ENCODE results near the gene RAB4B.

Gene RAB4B

GRCh38 chr19:40737102-40737644 lies 40.9 kb upstream of the RAB4B start:
- no peak for DNase-seq (ENCODE audit: extremely low spot score)
- POLR2A ChIA-PET: interaction anchor here (1.9 kb wide), 1 partner anchor 13 kb away, joined by 4 read pairs; the partner anchor contains the start of gene ACTMAP
- CTCF ChIA-PET: interaction anchor here (0.6 kb wide), 1 partner anchor 8 kb away, joined by 4 read pairs; no protein-coding TSS in a partner anchor
- TF ChIP-seq FOXM1 (IDR thresholded peaks at IDR 0.05; ENCODE audit: borderline replicate concordance): no peak
- TF ChIP-seq FOXA1 (IDR thresholded peaks at IDR 0.05): no peak
- TF ChIP-seq L3MBTL2 (conservative IDR thresholded peaks at IDR 0.05): no peak
- no peak for TF ChIP-seq NFRKB (IDR thresholded peaks at IDR 0.05)
- no peak for TF ChIP-seq FOXK2 (IDR thresholded peaks at IDR 0.05)
- no peak for TF ChIP-seq ARNT (IDR thresholded peaks at IDR 0.05)
- no peak for TF ChIP-seq TARDBP (IDR thresholded peaks at IDR 0.05)
- no peak for TF ChIP-seq ZNF384 (IDR thresholded peaks at IDR 0.05)
- TF ChIP-seq SP1 (IDR thresholded peaks at IDR 0.05): no peak
- TF ChIP-seq PKNOX1 (IDR thresholded peaks at IDR 0.05): no peak
- TF ChIP-seq CTBP1 (IDR thresholded peaks at IDR 0.05; ENCODE audit: borderline replicate concordance): no peak
- no peak for TF ChIP-seq LEF1 (IDR thresholded peaks at IDR 0.05; ENCODE audit: borderline replicate concordance)
- no peak for TF ChIP-seq ELF4 (IDR thresholded peaks at IDR 0.05)
- TF ChIP-seq HDGF (IDR thresholded peaks at IDR 0.05; ENCODE audit: borderline replicate concordance): no peak
- no peak for TF ChIP-seq BHLHE40 (IDR thresholded peaks at IDR 0.05; ENCODE audit: borderline replicate concordance)
- TF ChIP-seq SUZ12 (IDR thresholded peaks at IDR 0.05): no peak

- no peak for TF ChIP-seq ELF4 (IDR thresholded peaks at IDR 0.05)
- TF ChIP-seq PKNOX1 (IDR thresholded peaks at IDR 0.05): no peak
- no peak for TF ChIP-seq ZNF384 (IDR thresholded peaks at IDR 0.05)
- TF ChIP-seq CTBP1 (IDR thresholded peaks at IDR 0.05; ENCODE audit: borderline replicate concordance): no peak
- no peak for TF ChIP-seq TARDBP (IDR thresholded peaks at IDR 0.05)
- no peak for TF ChIP-seq BHLHE40 (IDR thresholded peaks at IDR 0.05; ENCODE audit: borderline replicate concordance)
- no peak for TF ChIP-seq SUZ12 (IDR thresholded peaks at IDR 0.05)
- TF ChIP-seq NFRKB (IDR thresholded peaks at IDR 0.05): no peak
- TF ChIP-seq FOXK2 (IDR thresholded peaks at IDR 0.05): no peak
- no peak for TF ChIP-seq FOXM1 (IDR thresholded peaks at IDR 0.05; ENCODE audit: borderline replicate concordance)
- no peak for TF ChIP-seq ARNT (IDR thresholded peaks at IDR 0.05)
- TF ChIP-seq SP1 (IDR thresholded peaks at IDR 0.05): no peak
- no peak for TF ChIP-seq L3MBTL2 (conservative IDR thresholded peaks at IDR 0.05)
- no peak for TF ChIP-seq LEF1 (IDR thresholded peaks at IDR 0.05; ENCODE audit: borderline replicate concordance)
- TF ChIP-seq HDGF (IDR thresholded peaks at IDR 0.05; ENCODE audit: borderline replicate concordance): no peak
- TF ChIP-seq FOXA1 (IDR thresholded peaks at IDR 0.05): no peak
- POLR2A ChIA-PET: interaction anchor here (0.6 to 3.3 kb wide), 4 partner anchors 11 to 22 kb away, joined by 4 to 17 read pairs (median 4); partner anchors contain the start of genes ACTMAP, ITPKC and SNRPA
- DNase-seq (ENCODE audit: extremely low spot score): no peak
- CTCF ChIA-PET: interaction anchor here (0.7 kb wide), 1 partner anchor 600 kb away, joined by 3 read pairs; no protein-coding TSS in a partner anchor
Measured at GRCh38 chr19:40739030-40739839, 38.8 kb upstream of the RAB4B start.

- no peak for DNase-seq (ENCODE audit: extremely low spot score)
- CTCF ChIA-PET: interaction anchor here (0.7 kb wide), 1 partner anchor 600 kb away, joined by 3 read pairs; no protein-coding TSS in a partner anchor
- TF ChIP-seq HDGF (IDR thresholded peaks at IDR 0.05; ENCODE audit: borderline replicate concordance) (no peak), ARNT (IDR thresholded peaks at IDR 0.05) (no peak), TARDBP (IDR thresholded peaks at IDR 0.05) (no peak)
- POLR2A ChIA-PET: interaction anchor here (0.6 to 3.3 kb wide), 3 partner anchors 11 to 23 kb away, joined by 4 to 17 read pairs (median 4); partner anchors contain the start of genes ACTMAP, ITPKC and SNRPA
Measured at GRCh38 chr19:40739871-40740703, 38.0 kb upstream of the RAB4B start.

- TF ChIP-seq HDGF (IDR thresholded peaks at IDR 0.05; ENCODE audit: borderline replicate concordance) (no peak), BHLHE40 (IDR thresholded peaks at IDR 0.05; ENCODE audit: borderline replicate concordance) (no peak)
- ChIA-PET POLR2A (interaction anchor here (3.3 kb wide), 1 partner anchor 10 kb away, joined by 17 read pairs; the partner anchor contains the start of genes ACTMAP and SNRPA), CTCF (interaction anchor here (0.5 kb wide), 1 partner anchor 190 kb away, joined by 3 read pairs; no protein-coding TSS in a partner anchor)
- DNase-seq (ENCODE audit: extremely low spot score): no peak
Measured at GRCh38 chr19:40740747-40741146, 37.3 kb upstream of the RAB4B start.

DNA sequence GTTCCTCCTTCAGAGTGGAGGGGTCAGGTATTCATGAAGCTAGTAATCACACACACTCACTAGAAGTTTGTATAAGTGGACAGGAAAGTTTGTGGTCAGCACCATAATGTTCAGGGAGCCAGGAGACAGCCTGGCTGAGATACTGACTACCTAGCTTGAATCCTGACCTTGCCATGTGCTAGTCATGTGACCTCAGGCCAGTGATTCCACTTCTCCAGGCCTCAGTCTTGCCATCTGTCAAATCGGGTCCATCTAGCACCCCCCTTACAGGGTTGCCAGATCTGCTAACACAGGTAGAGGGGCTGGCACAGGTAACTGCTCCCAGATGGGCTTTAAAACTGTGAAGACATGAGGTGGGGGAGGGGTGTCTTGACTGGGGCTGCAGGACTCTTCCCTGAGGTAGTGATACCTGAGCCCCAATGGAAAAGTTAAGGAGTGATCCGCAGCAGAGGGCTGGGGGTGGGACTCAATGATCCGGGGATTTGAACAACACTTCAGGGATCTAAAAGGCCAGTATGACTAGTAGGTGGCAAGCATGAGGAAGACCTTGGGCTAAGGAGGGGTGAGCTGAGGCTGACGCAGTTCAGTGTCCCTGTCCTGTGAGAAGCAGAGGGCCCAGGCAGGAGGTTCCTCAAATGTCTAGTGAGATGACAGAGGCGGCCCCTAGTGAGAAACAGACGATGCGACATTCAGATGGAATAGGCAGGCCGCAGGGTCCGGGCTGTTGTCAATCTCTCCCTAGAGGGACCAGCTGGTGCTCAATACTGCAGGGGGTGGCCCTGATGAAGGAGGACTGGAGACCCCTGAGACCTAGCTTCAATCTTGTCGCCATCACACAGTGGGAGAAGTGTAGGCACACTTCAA lies 36.3 kb upstream of the RAB4B start:
- CTCF ChIA-PET: interaction anchor here (0.5 to 0.6 kb wide), 2 partner anchors 191 to 378 kb away, joined by 3 to 8 read pairs; no protein-coding TSS in a partner anchor
- TF ChIP-seq ZNF384 (IDR thresholded peaks at IDR 0.05) (no peak), L3MBTL2 (conservative IDR thresholded peaks at IDR 0.05) (no peak), ARNT (IDR thresholded peaks at IDR 0.05) (no peak), PKNOX1 (IDR thresholded peaks at IDR 0.05) (no peak), NFRKB (IDR thresholded peaks at IDR 0.05) (no peak), TARDBP (IDR thresholded peaks at IDR 0.05) (no peak)
- DNase-seq (ENCODE audit: extremely low spot score): no peak
- POLR2A ChIA-PET: interaction anchor here (1.1 to 3.3 kb wide), 3 partner anchors 9 to 56 kb away, joined by 3 to 17 read pairs (median 6); partner anchors contain the start of genes ACTMAP, COQ8B, ITPKC and SNRPA

Measured in HEK293T (cell line).